NCI-H748 (cell line): ENCODE measurements around the gene RBSN.
A peak's percentile ranks its signal among the peaks of the same experiment; 100 is the strongest.

ENCODE experiments used
- DNase-seq: peaks from one replicate; lab custom pipeline; 2025; ENCODE audit not compliant: unreplicated experiment; lab: John Stamatoyannopoulos, UW

Gene RBSN

GRCh38 chr3:15063238-15063637 is 35.7 kb downstream of the RBSN start:
- DNase-seq = no peak

GRCh38 chr3:15060029-15060428 is 38.9 kb downstream of the RBSN start:
- no peak for DNase-seq

GRCh38 chr3:15056676-15057404 is 42.1 kb downstream of the RBSN start:
- no peak for DNase-seq

- no peak for DNase-seq
These were observed 43.9 kb downstream of the RBSN start for GRCh38 chr3:15055019-15055557.

GRCh38 chr3:15053541-15053940 is 45.4 kb downstream of the RBSN start:
- DNase-seq = no peak

GRCh38 chr3:15052335-15053242 is 46.4 kb downstream of the RBSN start:
- no peak for DNase-seq

GRCh38 chr3:15051531-15051930 is 47.4 kb downstream of the RBSN start:
- peak; percentile 21 for DNase-seq

GRCh38 chr3:15050405-15051092 is 48.4 kb downstream of the RBSN start:
- DNase-seq = no peak

- no peak for DNase-seq
These were observed 49.4 kb downstream of the RBSN start for GRCh38 chr3:15049584-15049983.

GRCh38 chr3:15045667-15046066 is 53.3 kb downstream of the RBSN start:
- no peak for DNase-seq

GRCh38 chr3:15044326-15044725 is 54.6 kb downstream of the RBSN start:
- no peak for DNase-seq

- no peak for DNase-seq
These were observed 55.4 kb downstream of the RBSN start for GRCh38 chr3:15043408-15044171.

GRCh38 chr3:15042936-15043335 is 56.0 kb downstream of the RBSN start:
- DNase-seq = no peak

- no peak for DNase-seq
These were observed 57.0 kb downstream of the RBSN start for GRCh38 chr3:15041950-15042349.

- no peak for DNase-seq
These were observed 58.1 kb downstream of the RBSN start for GRCh38 chr3:15040844-15041243.

- DNase-seq = no peak
These were observed 60.6 kb downstream of the RBSN start for GRCh38 chr3:15038306-15038705.

GRCh38 chr3:15033103-15033502 is 65.8 kb downstream of the RBSN start:
- no peak for DNase-seq

GRCh38 chr3:15032650-15033049 is 66.3 kb downstream of the RBSN start:
- DNase-seq = no peak

GRCh38 chr3:15029625-15030024 is 69.3 kb downstream of the RBSN start:
- no peak for DNase-seq

- DNase-seq = no peak
These were observed 75.2 kb downstream of the RBSN start for GRCh38 chr3:15023719-15024118.

- no peak for DNase-seq
These were observed 75.7 kb downstream of the RBSN start for GRCh38 chr3:15023249-15023648.
